Activated CD8-positive, alpha-beta memory T cell treated with anti-CD3 and anti-CD28 coated beads, Interleukin-2, amount 50 U/mL, for 4 hours (primary cell): ENCODE data around the gene CEACAM18.
"Not testable (repeated sequence)": the region's sequence is repeated elsewhere in the genome, so short reads cannot be mapped to it uniquely, and the experiment has no call there.

Source experiments
- DNase-seq: peaks from one replicate; pipeline ENCODE4 v3.0.0-alpha.2; 2020

Gene CEACAM18

GRCh38 chr19:51462276-51462675 is 16.1 kb upstream of the CEACAM18 start:
- no peak for DNase-seq

- no peak for DNase-seq
Observed at GRCh38 chr19:51462681-51463080, 15.7 kb upstream of the CEACAM18 start.

DNA sequence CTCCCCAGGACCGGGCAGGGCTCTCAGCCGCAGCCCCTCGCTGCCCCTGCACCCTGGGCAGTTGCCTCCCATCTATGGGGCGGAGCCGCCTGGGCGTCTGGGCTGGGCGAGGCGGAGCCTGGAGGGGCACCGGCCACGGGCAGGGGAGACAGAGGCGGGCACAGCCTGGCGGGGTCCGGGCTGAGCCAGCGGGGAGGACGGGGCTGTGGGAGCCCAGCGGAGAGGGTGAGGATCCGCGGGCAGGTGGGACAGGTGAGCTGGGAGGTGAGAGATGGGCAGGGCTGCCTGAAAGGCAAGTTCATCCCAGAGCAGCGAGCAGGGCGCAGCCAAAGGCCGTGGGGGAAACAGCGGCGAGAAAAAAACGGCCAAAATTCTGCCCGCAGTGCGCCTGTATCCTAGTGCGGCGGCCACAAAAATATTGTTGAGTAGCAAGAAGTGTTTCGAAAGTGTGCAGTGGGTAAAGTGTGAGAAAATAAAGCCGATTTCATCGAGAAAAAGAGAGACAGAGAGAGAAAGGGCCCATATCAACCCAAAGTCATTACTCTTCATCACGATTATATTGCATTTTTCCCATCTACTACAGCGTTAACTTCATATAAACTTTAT is 14.3 kb upstream of the CEACAM18 start:
- not testable (repeated sequence) for DNase-seq

GRCh38 chr19:51466723-51467122 is 11.6 kb upstream of the CEACAM18 start:
- DNase-seq, result no peak

- DNase-seq, result no peak
Observed at GRCh38 chr19:51467864-51468544, 10.3 kb upstream of the CEACAM18 start.

GRCh38 chr19:51468545-51468920 is 9.8 kb upstream of the CEACAM18 start:
- no peak for DNase-seq

DNA sequence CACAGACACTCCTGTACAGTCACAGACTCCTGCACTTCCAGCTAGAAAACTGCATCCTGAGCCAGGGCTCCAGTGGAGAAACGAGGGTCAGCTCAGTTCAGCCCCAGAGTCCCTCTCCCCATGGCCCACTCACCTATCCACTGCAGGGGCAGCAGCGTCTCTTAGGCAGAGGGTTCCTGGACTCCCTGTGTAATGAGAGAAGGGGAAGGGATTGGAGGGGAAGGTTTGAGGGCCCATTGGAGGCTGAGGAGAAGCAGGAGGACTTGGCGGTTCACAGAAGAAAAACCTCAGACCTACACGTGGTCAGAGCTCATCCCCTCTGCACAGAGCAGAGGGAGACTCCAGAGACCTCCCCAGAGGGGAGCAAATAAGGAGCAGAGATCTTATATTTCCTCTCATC is 9.2 kb upstream of the CEACAM18 start:
- no peak for DNase-seq

DNA sequence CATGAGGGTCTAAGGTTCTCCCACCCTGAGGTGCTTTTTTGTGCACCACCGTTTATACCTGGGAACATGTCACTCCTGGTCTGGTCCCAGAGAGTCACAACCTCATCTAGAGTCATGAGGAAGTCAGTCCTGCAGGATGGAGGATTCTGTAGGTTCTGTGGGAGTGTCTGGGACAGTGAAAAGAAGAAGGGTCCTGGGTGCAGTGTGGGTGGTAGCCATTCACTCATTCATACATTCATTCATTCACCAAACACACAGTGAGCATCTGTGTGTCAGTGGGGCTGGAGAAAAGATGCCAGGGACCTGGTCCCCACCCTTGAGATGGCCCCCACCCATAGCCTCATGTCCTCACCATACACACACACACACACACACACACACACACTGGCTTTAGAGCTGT is 8.7 kb upstream of the CEACAM18 start:
- DNase-seq, result no peak

- DNase-seq, result no peak
Observed at GRCh38 chr19:51470966-51471365, 7.4 kb upstream of the CEACAM18 start.

- no peak for DNase-seq
Observed at GRCh38 chr19:51471527-51471926, 6.8 kb upstream of the CEACAM18 start.

DNA sequence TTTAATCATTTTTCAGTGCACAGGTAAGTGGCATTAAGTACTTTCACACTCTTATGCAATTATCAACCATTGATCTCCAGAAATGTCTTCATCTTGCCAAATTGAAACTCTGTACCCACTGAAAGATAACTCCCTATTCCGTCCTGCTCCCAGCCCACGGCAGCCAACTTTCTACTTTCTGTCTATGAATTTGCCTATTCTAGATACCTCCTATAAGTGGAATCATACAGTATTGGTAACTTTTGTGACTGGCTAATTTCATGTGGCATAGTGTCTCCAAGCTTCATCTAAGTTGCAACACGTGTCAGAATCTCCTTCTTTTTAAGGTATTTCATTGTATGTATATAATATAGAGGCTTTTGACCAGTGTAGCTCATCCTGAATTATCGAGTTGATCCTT is 5.7 kb upstream of the CEACAM18 start:
- no peak for DNase-seq

GRCh38 chr19:51473009-51473707 is 5.2 kb upstream of the CEACAM18 start:
- peak; percentile 89 for DNase-seq

GRCh38 chr19:51476164-51476563 is 2.2 kb upstream of the CEACAM18 start:
- DNase-seq, result no peak

DNA sequence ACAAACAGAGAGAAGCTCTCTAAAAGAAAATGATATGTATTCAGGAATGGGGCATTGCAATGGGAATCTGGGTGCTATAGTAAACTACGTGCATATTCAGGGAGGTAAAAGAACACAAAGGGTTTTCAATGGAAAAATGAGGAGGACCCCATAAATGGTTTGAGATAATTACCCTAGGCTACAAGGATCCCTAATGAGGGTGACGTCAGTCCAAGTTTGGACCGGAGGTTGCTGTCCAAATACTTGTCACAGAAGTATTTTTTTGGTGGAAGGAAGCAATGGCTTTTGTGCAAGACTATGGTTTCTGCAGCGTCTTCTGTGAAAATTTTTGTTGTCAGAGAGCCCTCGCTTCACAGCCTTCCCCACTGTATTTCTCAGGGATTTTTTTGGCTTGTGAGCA is 995 bp upstream of the CEACAM18 start:
- DNase-seq, result no peak

- no peak for DNase-seq
Observed at GRCh38 chr19:51479531-51480331, 1.4 kb downstream of the CEACAM18 start.

- no peak for DNase-seq
Observed at GRCh38 chr19:51480590-51480989, 2.3 kb downstream of the CEACAM18 start.

DNA sequence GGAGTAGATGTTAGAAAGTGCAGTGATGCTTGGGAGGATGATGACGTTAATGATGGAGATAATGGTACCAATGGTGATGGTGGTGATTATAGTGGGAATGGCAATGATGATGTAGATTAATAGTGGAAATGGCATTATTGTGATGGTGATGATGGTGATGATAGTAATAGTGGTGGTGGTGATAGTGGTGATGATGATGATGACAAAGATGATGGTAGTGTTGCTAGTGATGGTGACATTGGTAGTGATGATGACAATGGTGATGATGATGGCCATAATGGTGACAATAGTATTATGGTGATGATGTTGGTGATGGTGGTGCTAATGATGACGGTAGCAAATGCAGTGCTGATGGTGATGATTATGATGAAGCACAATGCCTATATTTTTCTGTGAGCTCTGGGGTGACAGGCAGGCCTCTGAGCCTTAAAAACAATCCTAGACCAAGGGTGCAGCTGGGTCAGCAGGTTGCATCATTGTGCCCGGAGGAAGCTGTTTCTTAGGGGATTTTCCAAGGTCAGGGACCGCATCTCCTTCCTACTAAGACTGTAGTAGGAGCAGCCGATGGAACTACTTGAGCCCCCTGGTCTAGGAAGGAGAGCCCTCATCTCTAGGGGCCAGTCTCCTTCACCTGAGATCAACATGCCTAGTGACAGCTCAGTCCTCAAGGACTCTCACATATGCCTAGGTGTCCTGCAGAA is 7.8 kb downstream of the CEACAM18 start:
- DNase-seq, result no peak

DNA sequence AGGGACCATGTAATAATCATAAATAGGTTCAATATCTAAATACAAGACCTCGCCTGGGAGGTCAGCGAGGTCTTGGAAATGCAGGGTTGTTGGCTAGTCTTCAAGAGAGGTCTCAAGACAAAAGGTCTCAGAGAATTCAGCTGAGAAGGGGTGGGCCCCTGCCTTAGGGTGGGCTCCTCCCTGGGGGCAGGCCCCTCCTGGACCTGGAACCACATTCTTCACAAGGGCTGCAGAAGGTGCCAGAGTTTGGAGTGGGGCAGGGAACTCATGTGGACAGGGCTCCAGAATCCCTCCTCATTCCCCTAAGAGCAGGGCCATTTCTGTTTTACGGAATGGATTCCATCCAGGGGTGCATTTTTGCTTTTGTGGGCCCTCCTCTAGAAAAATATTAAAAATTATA is 10.2 kb downstream of the CEACAM18 start:
- DNase-seq, result no peak

DNA sequence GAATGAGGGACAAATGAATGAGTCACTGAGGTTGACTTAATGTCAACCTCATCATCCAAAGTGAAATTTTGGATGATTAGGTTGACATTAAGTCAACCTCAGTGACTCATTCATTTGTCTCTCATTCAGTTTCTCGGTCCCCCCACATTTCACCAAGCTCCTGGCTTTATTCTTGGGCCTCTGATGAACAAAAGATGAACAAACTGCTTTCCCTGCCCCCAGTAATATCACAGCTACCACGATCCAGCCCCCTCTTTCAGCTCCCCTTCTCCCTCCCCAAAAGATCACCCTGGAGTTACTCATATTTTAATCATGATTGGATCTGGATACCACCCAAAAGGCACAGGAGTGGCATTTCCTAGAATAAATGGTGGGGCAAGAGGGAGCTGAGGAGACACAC is 10.8 kb downstream of the CEACAM18 start:
- DNase-seq, result no peak

DNA sequence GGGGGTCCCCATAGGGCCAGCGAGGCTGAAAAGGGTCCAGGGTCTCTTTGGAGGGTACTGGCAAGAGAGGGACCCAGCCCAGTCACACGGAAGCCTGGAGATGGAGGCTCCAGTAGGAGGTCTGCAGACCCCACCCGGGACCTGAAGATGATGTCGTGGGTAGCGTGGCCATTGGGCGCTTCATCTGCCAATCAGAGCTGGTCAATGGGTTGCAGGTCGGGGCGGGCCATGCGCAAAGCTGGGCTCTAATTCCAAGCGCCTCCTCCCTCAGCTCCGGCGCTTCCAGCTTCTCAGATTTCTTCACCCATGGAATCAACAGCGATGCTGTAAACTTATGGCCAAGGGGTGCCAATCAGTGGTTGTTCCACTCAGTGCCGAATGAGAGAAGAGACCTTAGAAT is 12.3 kb downstream of the CEACAM18 start:
- DNase-seq, result no peak

- no peak for DNase-seq
Observed at GRCh38 chr19:51491586-51491985, 13.2 kb downstream of the CEACAM18 start.

- DNase-seq, result no peak
Observed at GRCh38 chr19:51493776-51494175, 15.4 kb downstream of the CEACAM18 start.

GRCh38 chr19:51497666-51498065 is 19.3 kb downstream of the CEACAM18 start:
- no peak for DNase-seq
